IMR-90 (cell line): ENCODE results near the gene BARX1. TPM values are rescaled to one million over a fixed set of nuclear protein-coding genes. Genes with fewer than 3 reads are reported as not detected.

Experiments
- ATAC-seq: fragments of 200-7000 bp; cut with Tn5 transposase; 2 replicates; pipeline ENCODE4 v1.9.1; 2020; ENCODE audit warnings: low read depth, mild to moderate bottlenecking, moderate library complexity
- BruUV-seq: library from RNA; stranded (reverse); fragments of 400-500 nt; replicated peaks from 2 replicates; lab custom pipeline; 2021; lab: Mats Ljungman, UMichigan
- CTCF ChIA-PET: fragments of 300-600 bp; formaldehyde crosslinking; extraction: SDS; loops from one replicate; lab custom pipeline; 2021; ENCODE audit warnings: antibody characterized with exemption; lab: Yijun Ruan, JAX
- POLR2A ChIA-PET: fragments of 300-600 bp; sonication (Branson Sonifier 250); formaldehyde crosslinking; loops from one replicate; lab custom pipeline; 2022; ENCODE audit warnings: antibody characterized with exemption; ENCODE audit not compliant: unreplicated experiment; lab: Charles Lee
- DNase-seq: peaks from one replicate; pipeline ENCODE4 v3.0.0; 2013
- H2AFZ ChIP-seq: replicated peaks from 2 replicates; pipeline ENCODE3; 2013; ENCODE audit warnings: low read length, mild to moderate bottlenecking; ENCODE audit not compliant: poor library complexity
- H2AK5ac ChIP-seq: 2 replicates; pipeline ENCODE4 v1.6.1; 2013; ENCODE audit warnings: low read depth, low read length, inconsistent platforms
- H2AK9ac ChIP-seq: replicated peaks from 2 replicates; pipeline ENCODE3; 2013; ENCODE audit warnings: mild to moderate bottlenecking, low read depth, low read length, moderate library complexity; ENCODE audit not compliant: poor library complexity
- H2BK120ac ChIP-seq: 2 replicates; pipeline ENCODE4 v1.6.1; 2013; ENCODE audit warnings: low read depth, low read length, inconsistent platforms
- H2BK15ac ChIP-seq: 3 replicates; pipeline ENCODE4 v1.6.1; 2013; ENCODE audit warnings: low read depth, low read length, inconsistent platforms
- H2BK20ac ChIP-seq: 2 replicates; pipeline ENCODE4 v1.6.1; 2013; ENCODE audit warnings: low read depth, mild to moderate bottlenecking, inconsistent platforms, low read length, moderate library complexity
- H2BK5ac ChIP-seq: 2 replicates; pipeline ENCODE4 v1.6.1; 2013; ENCODE audit warnings: mild to moderate bottlenecking, low read depth, low read length, inconsistent platforms; ENCODE audit not compliant: poor library complexity, severe bottlenecking
- H3K14ac ChIP-seq: replicated peaks from 2 replicates; pipeline ENCODE4 v1.6.1; 2013; ENCODE audit warnings: low read depth, low read length, inconsistent platforms
- H3K18ac ChIP-seq: 2 replicates; pipeline ENCODE4 v1.6.1; 2013; ENCODE audit warnings: low read depth, low read length, control low read depth
- H3K23ac ChIP-seq: 2 replicates; pipeline ENCODE4 v1.6.1; 2013; ENCODE audit warnings: low read depth, low read length, inconsistent platforms
- H3K27ac ChIP-seq: 2 replicates; pipeline ENCODE4 v1.5.1; 2013; ENCODE audit warnings: mild to moderate bottlenecking, control low read depth, low read length; ENCODE audit not compliant: insufficient read depth
- H3K27me3 ChIP-seq: 2 replicates; pipeline ENCODE4 v1.6.1; 2013; ENCODE audit warnings: low read length; ENCODE audit not compliant: control insufficient read depth, insufficient read depth
- H3K36me3 ChIP-seq: 2 replicates; pipeline ENCODE4 v1.6.1; 2013; ENCODE audit warnings: low read length, mixed read lengths; ENCODE audit not compliant: control insufficient read depth, insufficient read depth
- H3K4ac ChIP-seq: 2 replicates; pipeline ENCODE4 v1.6.1; 2013; ENCODE audit warnings: low read depth, low read length, inconsistent platforms
- H3K4me1 ChIP-seq: 2 replicates; pipeline ENCODE4 v1.6.1; 2013; ENCODE audit warnings: low read length, mixed read lengths; ENCODE audit not compliant: control insufficient read depth, insufficient read depth
- H3K4me2 ChIP-seq: 2 replicates; pipeline ENCODE4 v1.6.1; 2013; ENCODE audit warnings: low read depth, mild to moderate bottlenecking, control low read depth, low read length, moderate library complexity
- H3K4me3 ChIP-seq: 2 replicates; pipeline ENCODE4 v1.5.1; 2013; ENCODE audit warnings: low read depth, mild to moderate bottlenecking, control low read depth, low read length, moderate library complexity; ENCODE audit not compliant: insufficient read depth
- H3K56ac ChIP-seq: 2 replicates; pipeline ENCODE4 v1.6.1; 2013; ENCODE audit warnings: low read length, inconsistent platforms; ENCODE audit not compliant: insufficient read depth; ENCODE audit errors: extremely low read depth
- H3K79me1 ChIP-seq, 2 experiments: 2 replicates each; pipeline ENCODE4 v1.6.1; 2013; ENCODE audit warnings: low read length in 2 of 2, inconsistent platforms in 1 of 2, low read depth in 1 of 2
- H3K9ac ChIP-seq: 2 replicates; pipeline ENCODE4 v1.6.1; 2013; ENCODE audit warnings: low read depth, low read length, control low read depth
- H3K9me1 ChIP-seq: 2 replicates; pipeline ENCODE4 v1.6.1; 2013; ENCODE audit warnings: low read length, inconsistent platforms; ENCODE audit not compliant: insufficient read depth
- H3K9me3 ChIP-seq: 2 replicates; pipeline ENCODE4 v1.6.1; 2013; ENCODE audit warnings: low read length; ENCODE audit not compliant: control insufficient read depth, insufficient read depth
- H4K20me1 ChIP-seq: 2 replicates; pipeline ENCODE4 v1.6.1; 2013; ENCODE audit warnings: low read length, inconsistent platforms; ENCODE audit not compliant: insufficient read depth
- H4K5ac ChIP-seq: 2 replicates; pipeline ENCODE4 v1.6.1; 2013; ENCODE audit warnings: mild to moderate bottlenecking, low read depth, low read length, control low read depth
- H4K8ac ChIP-seq, 2 experiments: 2 replicates each; pipeline ENCODE4 v1.6.1; 2013; ENCODE audit warnings: low read depth in 2 of 2, low read length in 2 of 2, control low read depth in 1 of 2, inconsistent platforms in 1 of 2
- H4K91ac ChIP-seq: 2 replicates; pipeline ENCODE4 v1.6.1; 2013; ENCODE audit warnings: low read depth, low read length, inconsistent platforms; ENCODE audit not compliant: insufficient read depth
- BHLHE40 ChIP-seq: fragments of 150-350 bp; IDR thresholded peaks from 2 replicates; pipeline ENCODE4 v1.6.1; 2016; ENCODE audit warnings: mild to moderate bottlenecking, low read depth, low read length
- CEBPB ChIP-seq: IDR thresholded peaks from 2 replicates; pipeline ENCODE4 v1.6.1; 2012; ENCODE audit warnings: low read depth, low read length, improper control_type of control experiment
- CHD1 ChIP-seq: IDR thresholded peaks from 2 replicates; pipeline ENCODE4 v1.6.1; 2012; ENCODE audit warnings: low read depth, low read length, improper control_type of control experiment
- FOS ChIP-seq: fragments of 150-350 bp; IDR thresholded peaks from 2 replicates; pipeline ENCODE4 v1.6.1; 2016; ENCODE audit warnings: low read depth, low read length
- MAFK ChIP-seq: IDR thresholded peaks from 2 replicates; pipeline ENCODE4 v1.6.1; 2012; ENCODE audit warnings: low read depth, low read length, improper control_type of control experiment
- MAZ ChIP-seq: IDR thresholded peaks from 2 replicates; pipeline ENCODE4 v1.6.1; 2012; ENCODE audit warnings: low read depth, mild to moderate bottlenecking, low read length, improper control_type of control experiment, moderate library complexity, borderline replicate concordance
- MXI1 ChIP-seq: IDR thresholded peaks from 2 replicates; pipeline ENCODE4 v1.6.1; 2012; ENCODE audit warnings: low read depth, mild to moderate bottlenecking, low read length, moderate library complexity, borderline replicate concordance
- NFE2L2 ChIP-seq: fragments of 150-350 bp; IDR thresholded peaks from 2 replicates; pipeline ENCODE4 v1.6.1; 2016; ENCODE audit warnings: low read depth, mild to moderate bottlenecking, low read length
- POLR2A ChIP-seq: IDR thresholded peaks from 2 replicates; pipeline ENCODE4 v1.6.1; 2012; ENCODE audit warnings: mild to moderate bottlenecking, low read depth, low read length
- RAD21 ChIP-seq: IDR thresholded peaks from 2 replicates; pipeline ENCODE4 v1.6.1; 2012; ENCODE audit warnings: low read length, improper control_type of control experiment
- RCOR1 ChIP-seq: IDR thresholded peaks from 2 replicates; pipeline ENCODE4 v1.6.1; 2012; ENCODE audit warnings: mild to moderate bottlenecking, low read length, improper control_type of control experiment; ENCODE audit not compliant: insufficient replicate concordance
- RFX5 ChIP-seq: IDR thresholded peaks from 2 replicates; pipeline ENCODE4 v1.8.0; 2012; ENCODE audit warnings: low read depth, mild to moderate bottlenecking, low read length, moderate library complexity
- SMC3 ChIP-seq: fragments of 150-350 bp; IDR thresholded peaks from 2 replicates; pipeline ENCODE4 v1.6.1; 2016; ENCODE audit warnings: low read depth, mild to moderate bottlenecking, antibody characterized with exemption, low read length, moderate library complexity
- WGBS, 2 experiments: methylation state at CpG; one replicate each; pipeline versions ENCODE4 v1.1.5 to v1.1.7; 2013; ENCODE audit warnings: missing lambda C conversion rate in 2 of 2; ENCODE audit not compliant: insufficient read length in 1 of 2; ENCODE audit errors: extremely low coverage in 2 of 2; 5-methylcytosine and 5-hydroxymethylcytosine counted together
- dilution Hi-C: fragments of 300-500 bp; cut with HindIII; formaldehyde crosslinking; loops from one replicate; pipeline ENCODE4 v1.14.3; 2018; ENCODE audit warnings: low sequenced_read_pairs; ENCODE audit not compliant: unreplicated experiment
- in situ Hi-C: fragments of 300-500 bp; cut with MboI; formaldehyde crosslinking; loops from 3 replicates; pipeline ENCODE4 v1.14.3; 2019; ENCODE audit warnings: low sequenced_read_pairs, inconsistent platforms, mixed read lengths
- intact Hi-C: fragments of 100-400 bp; cut with micrococcal nuclease; formaldehyde crosslinking; loops from 2 replicates; pipeline ENCODE4 v1.10.0; 2022
- polyA plus RNA-seq, 3 experiments: library from polyadenylated mRNA; depleted of rRNA; stranded (reverse); fragments of >200 nt; gene quantifications; 2 replicates each; pipeline ENCODE4 v1.2.3, GENCODE V29; 2012; ENCODE audit warnings: low replicate concordance in 1 of 3
- total RNA-seq: library from RNA; depleted of rRNA; stranded (reverse); fragments of >200 nt; gene quantifications from 2 replicates; pipeline ENCODE4 v1.2.3, GENCODE V29; 2012
- TF ChIP-seq, protein P1 (sequence below): fragments of 150-350 bp; IDR thresholded peaks from 2 replicates; pipeline ENCODE4 v1.6.1; 2016; ENCODE audit warnings: low read depth, mild to moderate bottlenecking, low read length, moderate library complexity, borderline replicate concordance
- TF ChIP-seq, protein P2 (sequence below): fragments of 150-350 bp; IDR thresholded peaks from 2 replicates; pipeline ENCODE4 v1.6.1; 2017; ENCODE audit warnings: mild to moderate bottlenecking, antibody characterized with exemption, low read length, low read depth
- TF ChIP-seq, protein P3 (sequence below): conservative IDR thresholded peaks from 2 replicates; pipeline ENCODE4 v1.5.1; 2012; ENCODE audit warnings: mild to moderate bottlenecking, low read depth, low read length, improper control_type of control experiment

Gene BARX1
- total and polyA plus RNA-seq, 2 of the 4 experiments (the other 2 are of a cell fraction): not detected

DNA sequence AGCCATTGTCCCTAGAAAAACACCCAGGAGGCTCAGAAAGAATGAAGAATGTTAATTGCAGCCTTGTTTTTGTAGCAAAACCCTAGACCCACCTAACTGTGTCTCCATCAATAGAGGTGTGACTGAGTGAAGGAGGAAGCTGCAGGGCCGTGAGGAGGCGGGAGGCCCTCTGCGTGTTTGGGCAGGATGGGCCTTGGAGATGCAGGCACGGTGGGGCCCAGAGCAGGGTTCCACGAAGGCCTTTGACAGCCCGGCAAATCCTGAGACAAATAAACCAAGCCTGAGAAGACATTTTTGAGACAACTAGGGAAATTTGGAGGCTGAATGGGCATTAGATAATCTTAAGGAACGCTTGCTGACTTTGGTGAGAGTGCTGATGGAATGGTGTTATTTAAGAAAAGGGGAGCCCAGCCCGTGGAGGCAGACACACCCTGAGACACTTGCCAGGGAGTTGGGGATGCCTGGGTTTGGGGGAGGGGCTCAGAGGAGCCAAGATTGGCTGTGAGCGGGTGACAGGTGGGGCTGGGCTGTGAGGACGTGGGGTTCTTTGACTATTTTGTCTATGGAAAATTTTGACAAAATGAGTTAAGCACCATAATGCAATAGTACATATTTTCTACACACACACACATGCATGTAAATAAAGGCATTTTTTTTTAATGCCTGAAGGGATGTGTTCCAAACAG lies 48.8 kb downstream of the BARX1 start:
- in situ Hi-C loops (no loop called here), intact Hi-C loops (no loop called here), dilution Hi-C loops (no loop called here)
- no peak overlapping the region for H3K4me2 ChIP-seq
- no peaks in the 10 kb centered on the region for H3K9me3 ChIP-seq
- no peaks in the 10 kb centered on the region for H3K79me1 ChIP-seq
- H3K36me3 ChIP-seq: no peaks in the 10 kb centered on the region
- H4K91ac ChIP-seq: no peak overlapping the region
- no peak overlapping the region for H3K9ac ChIP-seq
- ChIA-PET POLR2A (interaction anchor here (0.7 kb wide), 1 partner anchor 124 kb away, joined by 3 read pairs; no protein-coding TSS in a partner anchor), CTCF (no interaction called here)
- WGBS, 2 experiments: 16% methylated on average over 6 of the region's 10 CpGs; no CpG with 5 or more reads in 1 of the 2 experiments
- no peak overlapping the region for H2AFZ ChIP-seq
- H3K27ac ChIP-seq: no peak overlapping the region
- H3K4ac ChIP-seq: no peak overlapping the region
- ATAC-seq (no peak), DNase-seq (no peak)
- no peak overlapping the region for H2BK5ac ChIP-seq
- H2AK5ac ChIP-seq: no peak overlapping the region
- BruUV-seq: no TSS peak
- H3K27me3 ChIP-seq: peaks cover 15% of the 10 kb centered on the region
- H3K56ac ChIP-seq: no peak overlapping the region
- H4K5ac ChIP-seq: no peak overlapping the region
- no peaks in the 10 kb centered on the region for H3K4me1 ChIP-seq
- no peak overlapping the region for H4K8ac ChIP-seq
- no peak overlapping the region for H2BK15ac ChIP-seq
- H3K14ac ChIP-seq: no peak overlapping the region
- no peak for TF ChIP-seq RFX5
- TF ChIP-seq FOS: no peak
- TF ChIP-seq, protein P1, sequence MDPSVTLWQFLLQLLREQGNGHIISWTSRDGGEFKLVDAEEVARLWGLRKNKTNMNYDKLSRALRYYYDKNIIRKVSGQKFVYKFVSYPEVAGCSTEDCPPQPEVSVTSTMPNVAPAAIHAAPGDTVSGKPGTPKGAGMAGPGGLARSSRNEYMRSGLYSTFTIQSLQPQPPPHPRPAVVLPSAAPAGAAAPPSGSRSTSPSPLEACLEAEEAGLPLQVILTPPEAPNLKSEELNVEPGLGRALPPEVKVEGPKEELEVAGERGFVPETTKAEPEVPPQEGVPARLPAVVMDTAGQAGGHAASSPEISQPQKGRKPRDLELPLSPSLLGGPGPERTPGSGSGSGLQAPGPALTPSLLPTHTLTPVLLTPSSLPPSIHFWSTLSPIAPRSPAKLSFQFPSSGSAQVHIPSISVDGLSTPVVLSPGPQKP: no peak
- TF ChIP-seq, protein P2, sequence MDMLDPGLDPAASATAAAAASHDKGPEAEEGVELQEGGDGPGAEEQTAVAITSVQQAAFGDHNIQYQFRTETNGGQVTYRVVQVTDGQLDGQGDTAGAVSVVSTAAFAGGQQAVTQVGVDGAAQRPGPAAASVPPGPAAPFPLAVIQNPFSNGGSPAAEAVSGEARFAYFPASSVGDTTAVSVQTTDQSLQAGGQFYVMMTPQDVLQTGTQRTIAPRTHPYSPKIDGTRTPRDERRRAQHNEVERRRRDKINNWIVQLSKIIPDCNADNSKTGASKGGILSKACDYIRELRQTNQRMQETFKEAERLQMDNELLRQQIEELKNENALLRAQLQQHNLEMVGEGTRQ: no peak
- TF ChIP-seq, protein P3, sequence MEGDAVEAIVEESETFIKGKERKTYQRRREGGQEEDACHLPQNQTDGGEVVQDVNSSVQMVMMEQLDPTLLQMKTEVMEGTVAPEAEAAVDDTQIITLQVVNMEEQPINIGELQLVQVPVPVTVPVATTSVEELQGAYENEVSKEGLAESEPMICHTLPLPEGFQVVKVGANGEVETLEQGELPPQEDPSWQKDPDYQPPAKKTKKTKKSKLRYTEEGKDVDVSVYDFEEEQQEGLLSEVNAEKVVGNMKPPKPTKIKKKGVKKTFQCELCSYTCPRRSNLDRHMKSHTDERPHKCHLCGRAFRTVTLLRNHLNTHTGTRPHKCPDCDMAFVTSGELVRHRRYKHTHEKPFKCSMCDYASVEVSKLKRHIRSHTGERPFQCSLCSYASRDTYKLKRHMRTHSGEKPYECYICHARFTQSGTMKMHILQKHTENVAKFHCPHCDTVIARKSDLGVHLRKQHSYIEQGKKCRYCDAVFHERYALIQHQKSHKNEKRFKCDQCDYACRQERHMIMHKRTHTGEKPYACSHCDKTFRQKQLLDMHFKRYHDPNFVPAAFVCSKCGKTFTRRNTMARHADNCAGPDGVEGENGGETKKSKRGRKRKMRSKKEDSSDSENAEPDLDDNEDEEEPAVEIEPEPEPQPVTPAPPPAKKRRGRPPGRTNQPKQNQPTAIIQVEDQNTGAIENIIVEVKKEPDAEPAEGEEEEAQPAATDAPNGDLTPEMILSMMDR: no peak
- TF ChIP-seq RAD21: no peak
- no peak for TF ChIP-seq POLR2A
- no peak for TF ChIP-seq NFE2L2
- no peak for TF ChIP-seq RCOR1
- no peak for TF ChIP-seq CHD1
- TF ChIP-seq CEBPB: no peak
- no peak for TF ChIP-seq MXI1
- no peak for TF ChIP-seq BHLHE40
- no peak for TF ChIP-seq SMC3
- TF ChIP-seq MAZ: no peak
- no peak for TF ChIP-seq MAFK
- no peak overlapping the region for H2BK20ac ChIP-seq
- H3K4me3 ChIP-seq: no peak overlapping the region
- no peak overlapping the region for H3K18ac ChIP-seq
- no peak overlapping the region for H2AK9ac ChIP-seq
- no peaks in the 10 kb centered on the region for H3K9me1 ChIP-seq
- no peak overlapping the region for H3K23ac ChIP-seq
- H2BK120ac ChIP-seq: no peak overlapping the region
- H4K20me1 ChIP-seq: no peaks in the 10 kb centered on the region
